ENCODE measurements around the gene CCDC54.

- no peak for TF ChIP-seq TSHZ1 (tag by site-specific recombination; IDR thresholded peaks at IDR 0.05; ENCODE audit: borderline replicate concordance)
- no peak for TF ChIP-seq ZNF132 (tag by site-specific recombination; IDR thresholded peaks at IDR 0.05; ENCODE audit: borderline replicate concordance)
- no peak for TF ChIP-seq EGR2 (tag by site-specific recombination; IDR thresholded peaks at IDR 0.05; ENCODE audit: low read depth)
- no peak for TF ChIP-seq CTCF (tag by site-specific recombination; IDR thresholded peaks at IDR 0.05)
- TF ChIP-seq ZNF335 (tag by site-specific recombination; conservative IDR thresholded peaks at IDR 0.05), result no peak
- TF ChIP-seq SALL2 (tag by site-specific recombination; IDR thresholded peaks at IDR 0.05; ENCODE audit: borderline replicate concordance), result no peak
- TF ChIP-seq ZNF76 (tag by site-specific recombination; IDR thresholded peaks at IDR 0.05; ENCODE audit: borderline replicate concordance, low read depth), result no peak
- no peak for TF ChIP-seq KLF17 (tag by site-specific recombination; IDR thresholded peaks at IDR 0.05)
- TF ChIP-seq ZNF692 (tag by site-specific recombination; IDR thresholded peaks at IDR 0.05), result no peak
- no peak for TF ChIP-seq TRIM28 (IDR thresholded peaks at IDR 0.05; ENCODE audit: borderline replicate concordance, low read length)
- no peak for TF ChIP-seq SP3 (tag by site-specific recombination; IDR thresholded peaks at IDR 0.05)
Measured at GRCh38 chr3:107347751-107348150, 29.5 kb upstream of the CCDC54 start.
